ENCODE data around the gene ST6GALNAC5. TPM values are rescaled to one million over a fixed set of nuclear protein-coding genes. Genes with fewer than 3 reads are reported as not detected.

Gene ST6GALNAC5
- total RNA-seq, 1 experiment from 2014 or later = not detected

Small RNAs within 50 kb of the gene (small RNA-seq; reads per million reads assigned to genes)
- gene MIR7156 = not detected
